ENCODE data around the gene SRP72.

Gene SRP72

GRCh38 chr4:56511098-56511497, 43.7 kb downstream of the SRP72 start:
- H3K27ac ChIP-seq (ENCODE audit: insufficient read depth in 1 of 2, low read depth in 1 of 2, low read length in 2 of 2, poor library complexity in 1 of 2, severe bottlenecking in 2 of 2) = no peak overlapping the region
- no peaks in the 10 kb centered on the region for H3K9me3 ChIP-seq (ENCODE audit: control extremely low read depth in 1 of 5, control insufficient read depth in 4 of 5, insufficient read depth in 2 of 5, low read depth in 1 of 5, low read length in 4 of 5)
- H3K4me1 ChIP-seq (ENCODE audit: control extremely low read depth in 1 of 4, control insufficient read depth in 4 of 4, insufficient read depth in 4 of 4, low read length in 3 of 4) = peaks cover 0 to 7% (median 3%) of the 10 kb centered on the region in 4 experiments
- no peaks in the 10 kb centered on the region for H3K27me3 ChIP-seq (replicated peaks in 2 of 5; ENCODE audit: control insufficient read depth in 4 of 5, insufficient read depth in 5 of 5, low read length in 4 of 5)
- POLR2A ChIA-PET = no interaction called here
- CTCF ChIA-PET = interaction anchor here (1.0 kb wide), 1 partner anchor 16 kb away, joined by 4 read pairs; no protein-coding TSS in a partner anchor
- DNase-seq = no peak
- peaks cover 0 to 2% (median 0%) of the 10 kb centered on the region in 4 experiments for H3K36me3 ChIP-seq (ENCODE audit: control insufficient read depth in 4 of 4, insufficient read depth in 4 of 4, low read length in 3 of 4)
- no peak overlapping the region for H3K4me3 ChIP-seq (ENCODE audit: control insufficient read depth in 1 of 7, extremely low read depth in 1 of 7, insufficient read depth in 4 of 7, low read depth in 2 of 7, low read length in 6 of 7)

DNA sequence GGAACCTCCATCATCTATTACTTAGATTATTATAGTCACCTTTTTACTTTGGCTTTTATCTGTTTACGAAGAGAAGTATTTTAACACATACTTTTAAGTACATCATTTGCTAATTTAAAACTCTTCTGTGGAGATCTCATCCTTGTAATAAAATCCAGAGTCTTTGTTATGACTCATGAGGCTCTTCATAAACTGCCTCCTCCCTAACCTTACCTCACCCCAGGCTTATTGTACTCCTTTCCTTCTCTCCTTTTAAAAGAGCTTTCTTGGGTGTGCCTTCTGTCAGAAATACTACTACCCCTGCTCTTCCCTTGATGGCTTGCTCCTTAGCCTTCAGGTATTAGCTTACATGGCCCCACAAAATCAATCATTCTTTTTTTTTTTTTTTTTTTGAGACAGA, 44.7 kb downstream of the SRP72 start:
- Histone ChIP-seq H3K4me3 (ENCODE audit: control insufficient read depth in 1 of 7, extremely low read depth in 1 of 7, insufficient read depth in 4 of 7, low read depth in 2 of 7, low read length in 6 of 7) (no peak overlapping the region), H3K27me3 (replicated peaks in 2 of 5; ENCODE audit: control insufficient read depth in 4 of 5, insufficient read depth in 5 of 5, low read length in 4 of 5) (no peaks in the 10 kb centered on the region), H3K27ac (ENCODE audit: insufficient read depth in 1 of 2, low read depth in 1 of 2, low read length in 2 of 2, poor library complexity in 1 of 2, severe bottlenecking in 2 of 2) (no peak overlapping the region), H3K4me1 (ENCODE audit: control extremely low read depth in 1 of 4, control insufficient read depth in 4 of 4, insufficient read depth in 4 of 4, low read length in 3 of 4) (peaks cover 0 to 3% (median 1%) of the 10 kb centered on the region in 4 experiments), H3K36me3 (ENCODE audit: control insufficient read depth in 4 of 4, insufficient read depth in 4 of 4, low read length in 3 of 4) (peaks cover 0 to 2% (median 0%) of the 10 kb centered on the region in 4 experiments), H3K9me3 (ENCODE audit: control extremely low read depth in 1 of 5, control insufficient read depth in 4 of 5, insufficient read depth in 2 of 5, low read depth in 1 of 5, low read length in 4 of 5) (no peaks in the 10 kb centered on the region)
- no peak for DNase-seq
- 100% methylated on average over 1 of the region's 1 CpG for WGBS (ENCODE audit: insufficient coverage)
- ChIA-PET POLR2A (no interaction called here), CTCF (interaction anchor here (1.1 to 1.5 kb wide), 3 partner anchors 19 to 324 kb away, joined by 3 to 4 read pairs (median 3); no protein-coding TSS in a partner anchor)

GRCh38 chr4:56513517-56513916, 46.1 kb downstream of the SRP72 start:
- Histone ChIP-seq H3K27me3 (replicated peaks in 2 of 5; ENCODE audit: control insufficient read depth in 4 of 5, insufficient read depth in 5 of 5, low read length in 4 of 5) (no peaks in the 10 kb centered on the region), H3K4me3 (ENCODE audit: control insufficient read depth in 1 of 7, extremely low read depth in 1 of 7, insufficient read depth in 4 of 7, low read depth in 2 of 7, low read length in 6 of 7) (no peak overlapping the region)
- WGBS (ENCODE audit: insufficient coverage) = 17% methylated on average over 2 of the region's 2 CpGs

DNA sequence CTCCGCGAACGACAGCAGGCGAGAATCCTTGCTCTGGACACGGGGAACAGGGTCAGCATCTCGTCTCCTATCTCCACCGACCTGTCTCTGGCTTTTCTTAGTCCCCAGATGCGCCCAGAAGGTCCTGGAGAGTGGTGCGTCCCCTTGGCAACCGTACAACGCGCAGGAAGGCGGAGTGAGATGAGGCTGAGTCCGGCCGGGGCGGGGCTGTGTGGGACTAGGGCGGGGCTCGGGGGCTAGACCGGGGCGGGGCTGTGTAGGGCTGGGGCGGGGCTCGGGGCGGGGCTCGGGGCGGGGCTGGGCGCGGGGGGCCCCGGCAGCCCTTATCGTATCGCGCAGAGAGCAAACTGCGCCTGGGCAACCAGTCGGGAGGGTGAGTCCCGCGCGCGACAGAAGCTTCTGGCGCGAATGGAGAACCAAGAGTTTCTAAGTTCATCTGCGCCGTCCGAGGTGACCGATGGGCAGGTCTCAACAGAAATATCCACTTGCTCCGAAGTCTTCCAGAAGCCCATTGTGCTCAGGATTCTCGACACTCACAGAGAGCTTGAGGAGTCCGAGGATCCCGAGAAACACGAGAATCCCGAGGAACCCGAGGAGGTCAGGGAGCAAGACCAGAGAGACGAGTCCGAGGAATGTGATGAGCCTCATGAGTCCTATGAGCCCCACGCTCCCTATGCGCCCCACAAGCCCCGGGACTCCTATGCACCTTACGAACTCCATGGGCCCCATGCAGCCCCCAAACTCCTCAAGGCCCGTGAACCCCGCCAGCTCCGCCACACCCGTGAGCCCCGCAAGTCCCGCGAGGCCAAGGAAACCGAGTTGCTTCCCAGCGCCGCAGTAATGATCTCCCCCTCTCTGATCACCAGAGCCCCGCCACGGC, 63.1 kb downstream of the SRP72 start:
- Histone ChIP-seq H3K4me1 (ENCODE audit: control extremely low read depth in 1 of 4, control insufficient read depth in 4 of 4, insufficient read depth in 4 of 4, low read length in 3 of 4) (peaks cover 0 to 17% (median 12%) of the 10 kb centered on the region in 4 experiments), H3K36me3 (ENCODE audit: control insufficient read depth in 4 of 4, insufficient read depth in 4 of 4, low read length in 3 of 4) (no peaks in the 10 kb centered on the region), H3K27ac (ENCODE audit: insufficient read depth in 1 of 2, low read depth in 1 of 2, low read length in 2 of 2, poor library complexity in 1 of 2, severe bottlenecking in 2 of 2) (peak overlapping the region in 1 of 2 experiments; percentile 37), H3K9me3 (ENCODE audit: control extremely low read depth in 1 of 5, control insufficient read depth in 4 of 5, insufficient read depth in 2 of 5, low read depth in 1 of 5, low read length in 4 of 5) (no peaks in the 10 kb centered on the region), H3K27me3 (replicated peaks in 2 of 5; ENCODE audit: control insufficient read depth in 4 of 5, insufficient read depth in 5 of 5, low read length in 4 of 5) (peaks cover 3 to 11% (median 6%) of the 10 kb centered on the region in 5 experiments), H3K4me3 (ENCODE audit: control insufficient read depth in 1 of 7, extremely low read depth in 1 of 7, insufficient read depth in 4 of 7, low read depth in 2 of 7, low read length in 6 of 7) (peak overlapping the region; percentile 55 to 87 (median 71))
- ChIA-PET POLR2A (interaction anchor here (0.6 to 0.7 kb wide), 2 partner anchors 77 to 350 kb away, joined by 5 to 6 read pairs; no protein-coding TSS in a partner anchor), CTCF (interaction anchor here (1.1 to 3.6 kb wide), 5 partner anchors 10 to 119 kb away, joined by 3 to 18 read pairs (median 4); no protein-coding TSS in a partner anchor)
- 5% methylated on average over 54 of the region's 68 CpGs for WGBS (ENCODE audit: insufficient coverage)
- DNase-seq = peak; percentile 74 to 83 (median 82)

More at GRCh38 chr4:56513517-56513916, 46.1 kb downstream of the SRP72 start:
- H3K9me3 ChIP-seq (ENCODE audit: control extremely low read depth in 1 of 5, control insufficient read depth in 4 of 5, insufficient read depth in 2 of 5, low read depth in 1 of 5, low read length in 4 of 5) = no peaks in the 10 kb centered on the region
- POLR2A ChIA-PET = no interaction called here
- CTCF ChIA-PET = interaction anchor here (1.5 kb wide), 1 partner anchor 18 kb away, joined by 3 read pairs; no protein-coding TSS in a partner anchor
- peaks cover 0 to 3% (median 1%) of the 10 kb centered on the region in 4 experiments for H3K4me1 ChIP-seq (ENCODE audit: control extremely low read depth in 1 of 4, control insufficient read depth in 4 of 4, insufficient read depth in 4 of 4, low read length in 3 of 4)
- H3K27ac ChIP-seq (ENCODE audit: insufficient read depth in 1 of 2, low read depth in 1 of 2, low read length in 2 of 2, poor library complexity in 1 of 2, severe bottlenecking in 2 of 2) = no peak overlapping the region
- peaks cover 0 to 2% (median 0%) of the 10 kb centered on the region in 4 experiments for H3K36me3 ChIP-seq (ENCODE audit: control insufficient read depth in 4 of 4, insufficient read depth in 4 of 4, low read length in 3 of 4)
- no peak for DNase-seq

DNA sequence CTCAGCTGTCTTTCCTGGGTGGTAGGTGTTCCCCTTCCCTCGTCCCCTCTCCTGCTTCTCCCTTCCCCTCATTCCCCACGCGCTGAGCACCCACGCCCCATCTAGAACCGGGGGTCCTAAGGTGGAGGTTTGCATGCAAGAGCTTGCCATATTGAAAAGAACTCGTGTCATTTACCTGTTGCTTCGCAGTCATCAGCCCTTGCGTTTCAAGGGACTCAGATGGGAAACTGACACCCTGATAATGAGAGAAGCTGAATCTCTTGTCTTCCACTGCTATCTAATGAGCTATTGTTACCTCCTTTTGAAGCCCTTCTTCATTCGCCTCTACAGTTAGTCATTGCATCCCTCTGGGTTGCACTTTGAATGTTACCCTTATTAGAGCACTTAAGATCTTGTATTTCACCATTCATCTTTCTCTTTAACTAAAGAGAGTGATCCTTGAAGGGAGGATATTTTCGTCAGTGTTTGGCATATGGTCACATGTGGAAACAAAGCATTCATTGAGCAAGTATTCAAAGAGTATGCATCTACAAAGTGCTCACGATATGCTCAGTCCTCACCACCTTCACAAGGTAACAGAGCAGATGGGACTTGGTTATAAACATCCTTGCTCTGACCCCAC, 63.8 kb downstream of the SRP72 start:
- ChIA-PET POLR2A (interaction anchor here (0.6 kb wide), 1 partner anchor 78 kb away, joined by 5 read pairs; no protein-coding TSS in a partner anchor), CTCF (interaction anchor here (1.1 to 3.3 kb wide), 4 partner anchors 11 to 118 kb away, joined by 3 to 17 read pairs (median 4); no protein-coding TSS in a partner anchor)
- H3K4me3 ChIP-seq (ENCODE audit: control insufficient read depth in 1 of 7, extremely low read depth in 1 of 7, insufficient read depth in 4 of 7, low read depth in 2 of 7, low read length in 6 of 7) = peak overlapping the region; percentile 55 to 87 (median 71)
- no peaks in the 10 kb centered on the region for H3K9me3 ChIP-seq (ENCODE audit: control extremely low read depth in 1 of 5, control insufficient read depth in 4 of 5, insufficient read depth in 2 of 5, low read depth in 1 of 5, low read length in 4 of 5)
- H3K36me3 ChIP-seq (ENCODE audit: control insufficient read depth in 4 of 4, insufficient read depth in 4 of 4, low read length in 3 of 4) = no peaks in the 10 kb centered on the region
- peak in 2 of 3 donors; percentile 6 to 11 for DNase-seq
- WGBS (ENCODE audit: insufficient coverage) = 63% methylated on average over 6 of the region's 11 CpGs
- H3K27me3 ChIP-seq (replicated peaks in 2 of 5; ENCODE audit: control insufficient read depth in 4 of 5, insufficient read depth in 5 of 5, low read length in 4 of 5) = peaks cover 3 to 11% (median 6%) of the 10 kb centered on the region in 5 experiments
- H3K4me1 ChIP-seq (ENCODE audit: control extremely low read depth in 1 of 4, control insufficient read depth in 4 of 4, insufficient read depth in 4 of 4, low read length in 3 of 4) = peaks cover 0 to 17% (median 12%) of the 10 kb centered on the region in 4 experiments
- peak overlapping the region in 1 of 2 experiments; percentile 37 for H3K27ac ChIP-seq (ENCODE audit: insufficient read depth in 1 of 2, low read depth in 1 of 2, low read length in 2 of 2, poor library complexity in 1 of 2, severe bottlenecking in 2 of 2)

GRCh38 chr4:56531823-56532222, 64.4 kb downstream of the SRP72 start:
- Histone ChIP-seq H3K36me3 (ENCODE audit: control insufficient read depth in 4 of 4, insufficient read depth in 4 of 4, low read length in 3 of 4) (no peaks in the 10 kb centered on the region), H3K4me3 (ENCODE audit: control insufficient read depth in 1 of 7, extremely low read depth in 1 of 7, insufficient read depth in 4 of 7, low read depth in 2 of 7, low read length in 6 of 7) (no peak overlapping the region), H3K27ac (ENCODE audit: insufficient read depth in 1 of 2, low read depth in 1 of 2, low read length in 2 of 2, poor library complexity in 1 of 2, severe bottlenecking in 2 of 2) (no peak overlapping the region), H3K27me3 (replicated peaks in 2 of 5; ENCODE audit: control insufficient read depth in 4 of 5, insufficient read depth in 5 of 5, low read length in 4 of 5) (peaks cover 3 to 11% (median 6%) of the 10 kb centered on the region in 5 experiments), H3K4me1 (ENCODE audit: control extremely low read depth in 1 of 4, control insufficient read depth in 4 of 4, insufficient read depth in 4 of 4, low read length in 3 of 4) (peaks cover 0 to 17% (median 12%) of the 10 kb centered on the region in 4 experiments), H3K9me3 (ENCODE audit: control extremely low read depth in 1 of 5, control insufficient read depth in 4 of 5, insufficient read depth in 2 of 5, low read depth in 1 of 5, low read length in 4 of 5) (no peaks in the 10 kb centered on the region)
- peak in 2 of 3 donors; percentile 53 to 62 for DNase-seq
- ChIA-PET CTCF (interaction anchor here (1.1 to 3.3 kb wide), 3 partner anchors 12 to 118 kb away, joined by 3 to 17 read pairs (median 3); no protein-coding TSS in a partner anchor), POLR2A (no interaction called here)
- 55% methylated on average over 4 of the region's 4 CpGs for WGBS (ENCODE audit: insufficient coverage)

All from common myeloid progenitor, CD34-positive (primary cell).